ENCODE results near the gene MYCN.
"Not testable (repeated sequence)": the region's sequence is repeated elsewhere in the genome, so short reads cannot be mapped to it uniquely, and the experiment has no call there.

MYCN gene

GRCh38 chr2:15939854-15940660 is at the start of gene MYCN:
MYCN (plus strand) TSS chr2:15940550; CDS start chr2:15942065, 1,515 bp downstream.
- peak; percentile 64 for DNase-seq (ENCODE audit: low spot score)

- no peak for DNase-seq (ENCODE audit: low spot score)
These were observed 49.1 kb upstream of the MYCN start for GRCh38 chr2:15890936-15891905.

DNA sequence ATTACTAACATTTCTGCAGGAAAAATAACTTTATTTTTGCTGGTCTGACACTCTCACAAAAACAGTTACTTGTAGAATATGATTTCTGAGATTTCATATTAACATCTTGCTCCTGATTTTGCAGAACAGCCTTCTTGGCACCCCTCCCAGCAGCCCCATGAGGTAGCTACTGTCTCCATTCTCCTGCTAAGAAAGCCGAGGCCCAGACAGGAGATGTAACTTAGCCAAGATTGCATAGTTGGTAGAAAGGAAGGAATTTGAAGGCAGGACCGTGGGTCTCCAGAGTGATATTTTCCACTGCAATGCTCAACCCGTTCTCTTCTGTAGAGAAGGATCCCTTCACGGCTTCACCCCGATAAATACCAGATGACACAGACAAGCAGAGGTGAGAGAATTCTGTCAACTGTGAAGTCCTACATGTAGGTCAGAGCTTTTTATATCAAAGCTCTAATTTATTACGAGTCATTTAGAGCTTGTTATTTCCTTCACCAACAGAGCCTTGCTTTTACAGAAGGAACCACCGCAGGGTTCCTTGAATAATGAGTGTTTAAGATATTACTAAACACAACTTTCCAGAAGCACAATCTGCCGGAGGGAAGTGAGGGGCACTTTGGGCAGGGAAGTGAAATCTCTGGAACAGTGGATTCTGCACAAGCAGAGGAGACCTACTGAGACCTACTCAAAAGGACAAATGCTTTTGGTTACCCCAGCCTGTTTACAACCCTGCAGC is 48.0 kb upstream of the MYCN start:
- no peak for DNase-seq (ENCODE audit: low spot score)

- DNase-seq (ENCODE audit: low spot score): no peak
These were observed 47.3 kb upstream of the MYCN start for GRCh38 chr2:15893085-15893484.

DNA sequence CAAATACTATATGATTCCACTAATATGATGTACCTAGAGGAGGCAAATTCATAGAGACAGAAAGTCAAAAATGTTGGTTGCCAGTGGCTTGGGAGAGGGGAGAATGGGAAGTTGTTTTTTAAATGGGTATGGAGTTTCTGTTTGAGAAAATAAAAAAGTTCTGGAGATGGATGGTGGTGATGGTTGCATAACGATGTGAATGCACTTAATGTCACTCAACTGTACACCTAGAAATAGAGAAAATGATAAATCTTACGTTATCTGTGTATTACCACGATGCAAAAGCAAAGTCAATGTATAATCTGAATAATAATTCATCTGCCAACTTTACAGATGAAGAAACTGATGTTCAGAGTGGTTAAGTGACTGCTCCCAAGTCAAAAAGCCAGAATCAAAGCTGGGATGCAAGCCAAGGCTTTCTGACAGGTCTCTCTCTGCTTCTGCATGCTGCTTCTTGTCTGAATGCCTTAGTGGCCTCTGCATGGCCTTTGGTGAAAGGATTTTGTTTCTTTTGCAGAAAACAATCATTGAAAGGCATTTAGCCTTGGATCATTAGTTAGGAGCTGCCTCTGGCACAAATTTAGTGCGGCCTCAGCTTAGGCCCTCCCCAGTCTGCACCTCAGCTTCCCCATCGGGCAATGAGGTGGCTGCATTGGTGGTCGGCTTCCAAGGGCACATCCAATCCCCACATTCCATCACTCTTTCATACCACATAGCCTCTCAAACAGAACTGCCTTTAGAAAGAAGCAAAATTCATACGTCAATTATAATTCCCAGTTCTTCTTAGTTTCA is 46.5 kb upstream of the MYCN start:
- DNase-seq (ENCODE audit: low spot score): no peak

DNA sequence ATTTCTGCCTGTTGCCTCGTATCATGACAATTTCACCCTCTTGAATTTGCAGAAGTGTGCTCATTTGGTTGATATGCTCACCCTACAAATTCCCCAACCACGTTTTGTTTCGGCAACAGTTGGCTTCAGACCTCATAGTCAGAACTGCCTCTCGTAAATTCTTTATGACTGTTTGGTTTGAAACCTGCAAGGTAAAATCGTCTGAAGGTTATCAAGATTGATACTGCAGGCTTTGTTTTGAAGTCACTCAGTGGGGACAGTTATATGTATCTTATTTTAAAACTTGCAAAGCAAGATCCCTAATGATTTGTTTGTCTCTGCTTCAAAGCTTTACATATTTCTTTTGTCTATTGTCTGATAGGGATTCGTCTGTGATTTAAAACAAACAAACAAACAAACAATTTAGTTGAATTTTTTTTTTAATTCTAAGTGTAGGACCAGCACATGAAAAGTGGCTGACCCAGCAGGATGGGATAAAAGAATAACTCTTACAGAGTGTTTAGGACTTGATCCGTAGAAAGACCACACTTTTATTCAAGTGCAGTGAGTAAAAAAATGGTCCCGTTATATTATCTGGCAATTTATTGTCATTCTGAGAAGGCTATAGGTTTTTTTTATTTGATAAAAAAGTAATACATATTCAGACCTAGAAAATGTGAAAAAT is 45.7 kb upstream of the MYCN start:
- DNase-seq (ENCODE audit: low spot score): no peak

GRCh38 chr2:15895615-15896469 is 44.5 kb upstream of the MYCN start:
- no peak for DNase-seq (ENCODE audit: low spot score)

- DNase-seq (ENCODE audit: low spot score): no peak
These were observed 43.5 kb upstream of the MYCN start for GRCh38 chr2:15896859-15897258.

DNA sequence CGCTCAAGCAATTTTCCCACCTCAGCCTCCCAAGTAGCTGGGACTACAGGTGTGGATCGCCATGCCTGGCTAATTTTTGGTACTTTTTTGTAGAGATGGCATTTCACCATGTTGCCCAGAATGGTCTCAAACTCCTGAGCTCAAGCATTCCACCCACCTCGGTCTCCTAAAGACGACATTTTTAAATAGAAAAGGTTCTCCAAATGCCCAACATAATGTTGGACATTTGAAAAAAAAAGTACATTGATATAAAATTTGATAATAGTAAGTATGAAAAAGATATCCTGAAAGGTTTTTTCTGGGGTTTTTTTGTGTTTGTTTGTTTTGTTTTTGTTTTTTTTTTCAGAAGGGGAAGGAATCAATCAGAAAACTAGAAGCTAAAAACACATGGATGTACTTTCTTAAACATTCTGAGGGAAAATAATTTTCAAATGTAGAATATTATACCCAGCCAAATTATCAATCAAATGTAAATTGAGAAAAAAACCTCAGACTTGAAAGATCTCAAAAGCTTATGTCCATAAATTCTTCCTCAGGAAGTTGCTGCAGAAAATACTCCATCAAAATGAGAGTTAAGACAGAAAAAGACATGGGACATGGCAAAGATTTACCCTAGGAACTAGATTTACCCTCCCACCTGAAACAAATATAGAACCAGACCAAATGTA is 42.8 kb upstream of the MYCN start:
- no peak for DNase-seq (ENCODE audit: low spot score)

GRCh38 chr2:15899327-15899612 is 41.1 kb upstream of the MYCN start:
- DNase-seq (ENCODE audit: low spot score): no peak

DNA sequence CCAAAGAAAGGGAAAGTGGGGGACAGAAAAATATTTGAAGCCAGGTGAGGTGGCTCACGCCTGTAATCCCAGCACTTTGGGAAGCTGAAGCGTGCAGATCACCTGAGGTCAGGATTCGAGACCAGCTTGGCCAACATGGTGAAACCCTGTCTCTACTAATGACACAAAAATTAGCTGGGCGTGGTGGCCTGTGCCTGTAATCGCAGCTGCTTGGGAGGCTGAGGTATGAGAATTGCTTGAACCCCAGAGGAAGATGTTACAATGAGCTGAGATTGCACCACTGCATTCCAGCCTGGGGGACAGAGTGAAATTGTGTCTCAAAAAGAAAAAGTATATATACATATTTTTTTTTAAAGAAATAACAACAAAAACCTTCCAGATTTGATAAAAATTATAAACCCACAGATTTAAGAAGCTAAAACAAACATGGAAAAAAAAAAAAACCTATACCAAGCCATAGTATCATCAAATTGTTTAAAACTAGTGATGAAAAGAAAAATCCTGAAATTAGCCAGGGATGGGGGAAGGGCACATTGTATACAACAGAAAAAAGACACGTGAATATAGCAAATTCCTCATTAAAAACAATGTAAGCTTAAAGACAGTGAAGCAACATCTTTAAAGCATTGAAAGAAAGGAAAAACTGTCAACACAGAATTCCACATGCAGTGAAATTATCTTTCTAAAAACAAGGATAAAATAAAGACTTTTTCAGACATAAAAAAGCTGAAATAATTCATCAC is 40.4 kb upstream of the MYCN start:
- no peak for DNase-seq (ENCODE audit: low spot score)

DNA sequence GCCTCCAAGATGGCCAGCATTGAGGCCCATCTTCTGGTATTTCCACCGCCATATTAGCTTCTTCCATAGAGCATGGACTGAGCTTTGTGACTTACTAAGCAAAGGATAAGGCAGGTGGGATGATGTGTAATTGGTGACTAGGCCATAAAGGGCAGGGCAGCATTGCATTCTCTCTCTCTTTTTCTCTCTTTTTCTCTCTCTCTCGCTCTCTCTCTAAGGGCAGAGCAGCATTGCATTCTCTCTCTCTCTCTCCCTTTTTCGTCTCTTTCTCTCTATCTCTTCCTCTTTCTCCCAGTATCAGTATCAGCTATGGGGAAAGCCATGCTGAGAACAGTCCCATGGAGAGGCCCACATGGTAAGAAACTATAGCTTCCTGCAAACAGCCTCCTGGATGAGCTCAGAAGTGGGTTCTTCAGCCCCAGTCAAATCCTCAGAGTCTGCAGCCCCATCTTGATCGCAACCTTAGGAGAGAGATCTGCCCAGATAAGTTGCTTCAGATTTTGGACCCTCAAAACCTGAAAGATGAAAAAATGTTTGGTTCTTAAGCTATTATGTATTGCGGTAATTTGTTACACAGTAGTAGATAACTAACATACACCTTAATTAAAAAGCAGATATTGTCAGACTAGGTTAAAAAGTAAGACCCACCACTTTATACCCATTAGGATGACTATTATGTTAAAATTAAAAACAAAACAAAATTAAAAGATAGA is 39.1 kb upstream of the MYCN start:
- DNase-seq (ENCODE audit: low spot score): no peak

GRCh38 chr2:15901808-15902130 is 38.6 kb upstream of the MYCN start:
- DNase-seq (ENCODE audit: low spot score): no peak

DNA sequence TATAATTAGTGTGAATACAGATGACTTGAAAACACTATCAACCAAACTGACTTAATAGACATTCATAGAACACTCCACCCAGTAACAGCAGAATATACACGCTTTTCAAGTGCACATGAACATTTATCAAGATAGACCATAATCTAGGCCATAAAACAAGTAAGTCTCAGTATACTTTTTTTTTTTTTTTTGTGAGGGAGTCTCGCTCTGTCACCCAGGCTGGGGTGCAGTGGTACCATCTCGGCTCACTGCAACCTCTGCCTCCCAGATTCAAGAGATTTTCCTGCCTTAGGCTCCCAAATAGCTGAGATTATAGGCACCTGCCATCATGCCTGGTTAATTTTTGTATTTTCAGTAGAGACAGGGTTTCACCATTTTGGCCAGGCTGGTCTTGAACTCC is 36.4 kb upstream of the MYCN start:
- DNase-seq (ENCODE audit: low spot score): not testable (repeated sequence)

DNA sequence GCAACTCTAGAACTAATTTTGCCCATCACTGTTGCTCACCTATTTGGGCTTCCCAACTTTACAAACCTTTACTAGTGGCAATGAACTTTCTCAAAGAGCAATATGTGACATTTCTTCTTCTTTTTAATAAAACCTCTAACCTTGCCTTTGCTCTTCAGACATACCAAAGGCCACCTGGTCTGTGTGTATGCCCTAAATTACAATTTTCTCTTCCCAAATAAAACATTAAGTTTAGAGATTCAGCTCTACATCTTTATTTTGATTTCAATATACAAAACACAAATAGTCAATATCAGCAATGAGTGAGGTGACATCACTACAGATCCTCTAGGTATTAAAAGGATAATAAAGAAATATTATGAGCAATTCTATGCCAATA is 35.1 kb upstream of the MYCN start:
- no peak for DNase-seq (ENCODE audit: low spot score)

GRCh38 chr2:15905986-15906491 is 34.3 kb upstream of the MYCN start:
- no peak for DNase-seq (ENCODE audit: low spot score)

DNA sequence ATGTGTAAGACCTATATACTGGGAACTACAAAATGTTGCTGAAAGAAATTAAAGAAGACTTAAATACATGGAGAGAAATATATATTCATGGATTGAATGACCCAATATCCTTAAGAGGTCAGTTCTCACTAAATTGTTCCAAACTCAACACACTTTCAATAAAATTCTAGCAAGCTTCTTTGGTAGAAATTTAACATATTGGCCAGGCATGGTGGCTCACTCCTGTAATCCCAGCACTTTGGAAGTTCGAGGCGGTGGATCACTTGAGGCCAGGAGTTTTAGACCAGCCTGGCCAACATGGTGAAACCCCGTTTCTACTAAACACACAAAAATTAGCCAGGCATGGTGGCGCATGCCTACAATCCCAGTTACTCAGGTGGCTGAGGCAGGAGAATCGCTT is 33.6 kb upstream of the MYCN start:
- no peak for DNase-seq (ENCODE audit: low spot score)

All from LoVo (cell line).